Prostate gland (tissue), 2 donors: Measurements from ENCODE around the gene KIFBP.

Source experiments
- CTCF ChIP-seq, 4 experiments: fragments of 200-600 bp in 2 of 4; fragments of 450-650 bp in 2 of 4; sonication (generic) in 2 of 4; IDR thresholded peaks; 1 replicate in 3 of 4; 2 replicates in 1 of 4; pipeline ENCODE4 v1.5.1; 2016 to 2019; ENCODE audit warnings: antibody characterized with exemption in 4 of 4, mild to moderate bottlenecking in 2 of 4, moderate library complexity in 2 of 4
- POLR2A ChIP-seq: fragments of 450-650 bp; IDR thresholded peaks from one replicate; pipeline ENCODE4 v1.6.1; 2016; ENCODE audit warnings: antibody characterized with exemption, mild to moderate bottlenecking
- POLR2AphosphoS5 ChIP-seq: sonication (generic); formaldehyde crosslinking; IDR thresholded peaks from one replicate; pipeline ENCODE4 v1.6.1; 2017; ENCODE audit warnings: antibody characterized with exemption

GRCh38 chr10:69009360-69009759 lies 20.8 kb downstream of the KIFBP start:
- TF ChIP-seq CTCF (IDR thresholded peaks at IDR 0.05) (no peak), POLR2AphosphoS5 (no peak), POLR2A (no peak)
